B cell (primary cell): ENCODE results near the gene PORCN. TPM values are rescaled to one million over a fixed set of nuclear protein-coding genes. Genes with fewer than 3 reads are reported as not detected.

Source experiments
- ATAC-seq: fragments of 200-7000 bp; cut with Tn5 transposase; one replicate; pipeline ENCODE4 v1.10.0; 2021; ENCODE audit warnings: low read depth, mild to moderate bottlenecking, moderate number of reproducible peaks, moderate library complexity
- CTCF ChIA-PET: fragments of 350-600 bp; sonication (Branson Sonifier 250); formaldehyde crosslinking; loops from one replicate; lab custom pipeline; 2021; ENCODE audit warnings: antibody characterized with exemption, inconsistent platforms; lab: Charles Lee
- POLR2A ChIA-PET: fragments of 350-600 bp; sonication (Branson Sonifier 250); formaldehyde crosslinking; loops from one replicate; lab custom pipeline; 2021; ENCODE audit warnings: antibody characterized with exemption; lab: Charles Lee
- DNase-seq: peaks from one replicate; pipeline ENCODE4 v3.0.0; 2013
- H2AFZ ChIP-seq: 2 replicates; pipeline ENCODE4 v1.6.1; 2012; ENCODE audit warnings: mild to moderate bottlenecking, low read depth, low read length; ENCODE audit not compliant: insufficient read depth, poor library complexity, severe bottlenecking
- H3K27ac ChIP-seq, 2 donors: 1 replicate in 1 of 2; 2 replicates in 1 of 2; pipeline ENCODE4 v1.5.1; 2012 to 2013; ENCODE audit warnings: low read length in 2 of 2, mild to moderate bottlenecking in 2 of 2, moderate library complexity in 1 of 2
- H3K27me3 ChIP-seq, 4 experiments: fragments of 200-600 bp in 1 of 4; sonication (generic) in 1 of 4; replicated peaks in 1 of 4; 1 replicate in 2 of 4; 2 replicates in 2 of 4; pipeline versions ENCODE4 v1.6.1 to v1.7.0; 2013 to 2016; ENCODE audit warnings: low read length in 3 of 4, mild to moderate bottlenecking in 2 of 4, mixed read lengths in 1 of 4, moderate library complexity in 1 of 4; ENCODE audit not compliant: insufficient read depth in 4 of 4, control insufficient read depth in 3 of 4; ENCODE audit errors: control extremely low read depth in 1 of 4
- H3K36me3 ChIP-seq, 2 experiments: replicated peaks in 1 of 2; 1 replicate in 1 of 2; 2 replicates in 1 of 2; pipeline versions ENCODE4 v1.6.1 to v1.7.1; 2013; ENCODE audit warnings: low read length in 1 of 2; ENCODE audit not compliant: insufficient read depth in 2 of 2, control insufficient read depth in 1 of 2; ENCODE audit errors: control extremely low read depth in 1 of 2, extremely low read depth in 1 of 2
- H3K4me1 ChIP-seq, 2 donors: fragments of 200-600 bp in 1 of 2; sonication (generic) in 1 of 2; 1 replicate in 1 of 2; 2 replicates in 1 of 2; pipeline versions ENCODE4 v1.5.1 to v1.6.1; 2013 to 2017; ENCODE audit warnings: low read length in 2 of 2; ENCODE audit not compliant: control insufficient read depth in 2 of 2, insufficient read depth in 2 of 2
- H3K4me2 ChIP-seq: replicated peaks from 2 replicates; pipeline ENCODE3; 2012; ENCODE audit warnings: mild to moderate bottlenecking, low read depth, low read length; ENCODE audit not compliant: poor library complexity, severe bottlenecking
- H3K4me3 ChIP-seq, 5 experiments: fragments of 200-600 bp in 1 of 5; sonication (generic) in 1 of 5; 1 replicate in 3 of 5; 2 replicates in 2 of 5; pipeline versions ENCODE4 v1.5.1 to v1.7.0; 2011 to 2016; ENCODE audit warnings: low read length in 4 of 5, mild to moderate bottlenecking in 4 of 5, low read depth in 2 of 5, control low read depth in 1 of 5, moderate library complexity in 1 of 5; ENCODE audit not compliant: insufficient read depth in 1 of 5; ENCODE audit errors: control extremely low read depth in 1 of 5, extremely low read depth in 1 of 5
- H3K79me2 ChIP-seq: fragments of 200-600 bp; sonication (generic); one replicate; pipeline ENCODE4 v1.6.0; 2016; ENCODE audit warnings: low read length; ENCODE audit not compliant: control insufficient read depth, insufficient read depth
- H3K9ac ChIP-seq: fragments of 200-600 bp; sonication (generic); 2 replicates; pipeline ENCODE4 v1.6.1; 2017; ENCODE audit warnings: mild to moderate bottlenecking, low read length, moderate library complexity
- H3K9me3 ChIP-seq, 3 donors: one replicate each; pipeline versions ENCODE4 v1.6.1 to v1.7.1; 2013; ENCODE audit warnings: low read length in 2 of 3; ENCODE audit not compliant: control insufficient read depth in 2 of 3, insufficient read depth in 1 of 3; ENCODE audit errors: control extremely low read depth in 1 of 3
- H4K20me1 ChIP-seq: 2 replicates; pipeline ENCODE4 v1.6.0; 2012; ENCODE audit warnings: mild to moderate bottlenecking, low read length; ENCODE audit not compliant: insufficient read depth, control insufficient read depth, poor library complexity, severe bottlenecking
- H3K27ac Mint-ChIP-seq: one replicate; pipeline ENCODE4 v1.8.0; 2021; ENCODE audit warnings: mixed read lengths
- H3K27me3 Mint-ChIP-seq: one replicate; pipeline ENCODE4 v1.8.0; 2021; ENCODE audit warnings: mixed read lengths
- H3K4me1 Mint-ChIP-seq: one replicate; pipeline ENCODE4 v1.8.0; 2021; ENCODE audit warnings: mixed read lengths
- H3K4me3 Mint-ChIP-seq: one replicate; pipeline ENCODE4 v1.8.0; 2021; ENCODE audit warnings: mixed read lengths
- H3K9me3 Mint-ChIP-seq: one replicate; pipeline ENCODE4 v1.8.0; 2022; ENCODE audit warnings: mixed read lengths; ENCODE audit not compliant: insufficient read depth
- EZH2 ChIP-seq: IDR thresholded peaks from 2 replicates; pipeline ENCODE4 v1.6.1; 2012; ENCODE audit warnings: borderline replicate concordance, low read depth, mild to moderate bottlenecking, moderate library complexity, low read length; ENCODE audit not compliant: insufficient read depth, poor library complexity, severe bottlenecking
- WGBS: methylation state at CpG from one replicate; pipeline ENCODE4 v1.1.5; 2013; ENCODE audit warnings: missing lambda C conversion rate; ENCODE audit not compliant: insufficient coverage; 5-methylcytosine and 5-hydroxymethylcytosine counted together
- intact Hi-C: fragments of 100-400 bp; cut with micrococcal nuclease; formaldehyde crosslinking; loops from one replicate; pipeline ENCODE4 v1.10.0; 2022
- polyA plus RNA-seq: library from polyadenylated mRNA; depleted of rRNA; stranded (reverse); fragments of >200 nt; gene quantifications from 2 replicates; pipeline ENCODE4 v1.2.3, GENCODE V29; 2012
- total RNA-seq, 2 donors: library from RNA; stranded (reverse); fragments of 120-200 nt in 1 of 2; gene quantifications; 1 replicate in 1 of 2; 2 replicates in 1 of 2; pipeline versions ENCODE4 v1.2.3 to v1.2.4, GENCODE V29; 2013 to 2022
- TF ChIP-seq, protein P1 (sequence below): fragments of 200-600 bp; IDR thresholded peaks from one replicate; pipeline ENCODE4 v1.8.0; 2022; ENCODE audit warnings: antibody characterized with exemption, mild to moderate bottlenecking

Gene PORCN
- total and polyA plus RNA-seq, 2 donors (not counting 1 experiment from before 2014, with no cell fraction given): 12.8 to 18.5 TPM

DNA sequence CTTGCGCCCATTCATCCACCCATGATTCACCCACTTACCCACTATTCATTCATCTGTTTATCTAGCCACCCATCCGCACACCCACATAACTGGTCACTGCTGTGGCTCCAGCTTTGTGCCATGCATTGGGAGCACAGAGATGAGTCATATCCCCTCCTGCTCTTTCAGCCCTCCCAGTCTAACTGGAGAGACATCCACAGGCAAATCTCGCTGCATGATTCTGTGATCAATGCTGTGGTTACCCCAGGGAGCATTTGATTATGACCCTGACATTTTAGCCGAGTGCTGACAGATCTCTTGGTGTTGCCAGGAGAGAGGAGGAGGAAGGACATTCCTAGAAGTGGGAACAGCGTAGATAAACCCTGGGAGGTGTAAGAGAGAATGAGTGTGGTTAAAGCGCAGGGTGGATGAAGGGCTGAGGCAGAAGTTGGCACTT, 10.4 kb upstream of the PORCN start:
- Mint-ChIP-seq H3K27ac (no peak overlapping the region), H3K4me1 (no peaks in the 10 kb centered on the region), H3K9me3 (no peaks in the 10 kb centered on the region), H3K27me3 (peaks cover 4% of the 10 kb centered on the region), H3K4me3 (no peak overlapping the region)
- ChIA-PET POLR2A (no interaction called here), CTCF (no interaction called here)
- Histone ChIP-seq H3K9ac (no peak overlapping the region), H2AFZ (no peak overlapping the region), H4K20me1 (no peaks in the 10 kb centered on the region), H3K4me1 (no peaks in the 10 kb centered on the region), H3K79me2 (no peaks in the 10 kb centered on the region), H3K9me3 (no peaks in the 10 kb centered on the region), H3K4me2 (no peak overlapping the region), H3K27me3 (peaks cover 0 to 2% (median 0%) of the 10 kb centered on the region in 4 experiments), H3K4me3 (no peak overlapping the region), H3K27ac (no peak overlapping the region), H3K36me3 (no peaks in the 10 kb centered on the region)
- DNase-seq (no peak), ATAC-seq (no peak)
- no peak for TF ChIP-seq EZH2
- TF ChIP-seq, protein P1, sequence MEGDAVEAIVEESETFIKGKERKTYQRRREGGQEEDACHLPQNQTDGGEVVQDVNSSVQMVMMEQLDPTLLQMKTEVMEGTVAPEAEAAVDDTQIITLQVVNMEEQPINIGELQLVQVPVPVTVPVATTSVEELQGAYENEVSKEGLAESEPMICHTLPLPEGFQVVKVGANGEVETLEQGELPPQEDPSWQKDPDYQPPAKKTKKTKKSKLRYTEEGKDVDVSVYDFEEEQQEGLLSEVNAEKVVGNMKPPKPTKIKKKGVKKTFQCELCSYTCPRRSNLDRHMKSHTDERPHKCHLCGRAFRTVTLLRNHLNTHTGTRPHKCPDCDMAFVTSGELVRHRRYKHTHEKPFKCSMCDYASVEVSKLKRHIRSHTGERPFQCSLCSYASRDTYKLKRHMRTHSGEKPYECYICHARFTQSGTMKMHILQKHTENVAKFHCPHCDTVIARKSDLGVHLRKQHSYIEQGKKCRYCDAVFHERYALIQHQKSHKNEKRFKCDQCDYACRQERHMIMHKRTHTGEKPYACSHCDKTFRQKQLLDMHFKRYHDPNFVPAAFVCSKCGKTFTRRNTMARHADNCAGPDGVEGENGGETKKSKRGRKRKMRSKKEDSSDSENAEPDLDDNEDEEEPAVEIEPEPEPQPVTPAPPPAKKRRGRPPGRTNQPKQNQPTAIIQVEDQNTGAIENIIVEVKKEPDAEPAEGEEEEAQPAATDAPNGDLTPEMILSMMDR: no peak
- intact Hi-C loops: no loop called here
- WGBS: 68% methylated on average over 5 of the region's 6 CpGs

DNA sequence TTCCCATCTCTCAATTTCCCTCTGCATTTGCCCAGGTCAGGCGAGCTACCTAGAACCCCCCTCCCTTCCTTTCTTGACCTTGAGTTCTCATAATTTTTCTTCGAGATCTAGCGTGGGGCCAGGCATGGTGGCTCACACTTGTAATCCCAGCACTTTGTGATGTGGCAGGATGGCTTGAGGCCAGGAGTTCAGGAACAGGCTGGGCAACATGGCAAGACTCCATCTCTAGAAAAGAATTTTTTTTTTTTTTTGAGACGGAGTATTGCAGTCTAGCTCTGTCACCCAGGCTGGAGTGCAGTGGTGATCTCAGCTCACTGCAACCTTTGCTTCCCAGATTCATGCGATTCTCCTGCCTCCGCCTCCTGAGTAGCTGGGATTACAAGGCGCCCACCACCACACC, 4.5 kb upstream of the PORCN start:
- Histone ChIP-seq H3K4me2 (no peak overlapping the region), H3K4me3 (no peak overlapping the region), H2AFZ (no peak overlapping the region), H3K79me2 (no peaks in the 10 kb centered on the region), H3K9ac (no peak overlapping the region), H4K20me1 (no peaks in the 10 kb centered on the region), H3K36me3 (no peaks in the 10 kb centered on the region), H3K27me3 (no peaks in the 10 kb centered on the region), H3K27ac (no peak overlapping the region), H3K9me3 (no peaks in the 10 kb centered on the region), H3K4me1 (peaks cover 3 to 8% of the 10 kb centered on the region in 2 donors)
- H3K27ac Mint-ChIP-seq: no peak overlapping the region
- no peaks in the 10 kb centered on the region for H3K9me3 Mint-ChIP-seq
- CTCF ChIA-PET: no interaction called here
- WGBS: no CpG with 5 or more reads among the region's 7 CpGs
- no peak for ATAC-seq
- peaks cover 4% of the 10 kb centered on the region for H3K4me1 Mint-ChIP-seq
- H3K4me3 Mint-ChIP-seq: no peak overlapping the region
- no peaks in the 10 kb centered on the region for H3K27me3 Mint-ChIP-seq
- POLR2A ChIA-PET: interaction anchor here (0.6 kb wide), 1 partner anchor 18 kb away, joined by 9 read pairs; no protein-coding TSS in a partner anchor
- intact Hi-C loops: no loop called here
- no peak for DNase-seq
- no peak for TF ChIP-seq EZH2
- TF ChIP-seq, protein P1: no peak
